Right hindlimb (tissue), 1 donor: ENCODE results near the gene CPT1A.

Source experiments
- DNase-seq: peaks from one replicate; pipeline ENCODE4 v3.0.0-alpha.2; 2018

CPT1A gene

GRCh38 chr11:68852628-68853027, 10.9 kb upstream of the CPT1A start:
- DNase-seq = no peak

GRCh38 chr11:68848429-68848828, 6.7 kb upstream of the CPT1A start:
- no peak for DNase-seq

- DNase-seq = no peak
Measured at GRCh38 chr11:68847395-68847794, 5.7 kb upstream of the CPT1A start.

- DNase-seq = no peak
Measured at GRCh38 chr11:68845351-68846002, 3.8 kb upstream of the CPT1A start.

GRCh38 chr11:68844801-68845200, 3.1 kb upstream of the CPT1A start:
- DNase-seq = no peak

GRCh38 chr11:68844376-68844775, 2.7 kb upstream of the CPT1A start:
- DNase-seq = no peak

- DNase-seq = peak; percentile 35
Measured at GRCh38 chr11:68843703-68844312, 2.1 kb upstream of the CPT1A start.

- DNase-seq = peak; percentile 43
Measured at GRCh38 chr11:68843052-68843561, 1.4 kb upstream of the CPT1A start.

- DNase-seq = no peak
Measured at GRCh38 chr11:68842427-68843051, 823 bp upstream of the CPT1A start.

- peak; percentile 58 for DNase-seq
Measured at GRCh38 chr11:68840661-68841653, 759 bp downstream of the CPT1A start.

- DNase-seq = peak; percentile 53
Measured at GRCh38 chr11:68839911-68840641, 1.6 kb downstream of the CPT1A start.

- DNase-seq = peak; percentile 95
Measured at GRCh38 chr11:68839054-68839865, 2.5 kb downstream of the CPT1A start.

- no peak for DNase-seq
Measured at GRCh38 chr11:68838572-68838964, 3.1 kb downstream of the CPT1A start.

GRCh38 chr11:68837583-68838571, 3.8 kb downstream of the CPT1A start:
- no peak for DNase-seq

- DNase-seq = no peak
Measured at GRCh38 chr11:68835749-68836148, 6.0 kb downstream of the CPT1A start.

- DNase-seq = no peak
Measured at GRCh38 chr11:68835328-68835727, 6.4 kb downstream of the CPT1A start.

GRCh38 chr11:68832476-68833181, 9.1 kb downstream of the CPT1A start:
- no peak for DNase-seq

- DNase-seq = no peak
Measured at GRCh38 chr11:68831124-68831523, 10.6 kb downstream of the CPT1A start.

GRCh38 chr11:68829581-68829980, 12.1 kb downstream of the CPT1A start:
- DNase-seq = no peak
